Peyer's patch (tissue), 4 donors: Measurements from ENCODE around the gene HOXC6. TPM values are rescaled to one million over a fixed set of nuclear protein-coding genes. Genes with fewer than 3 reads are reported as not detected.

ENCODE experiments used
- DNase-seq, 3 donors: peaks; one replicate each; pipeline ENCODE4 v3.0.0-alpha.2; 2017 to 2019
- H3K27ac ChIP-seq, 4 donors: fragments of 200-600 bp; sonication (generic); one replicate each; pipeline ENCODE4 v1.5.1; 2016 to 2019
- H3K27me3 ChIP-seq, 2 donors: fragments of 200-600 bp; sonication (generic); one replicate each; pipeline ENCODE4 v1.5.1; 2019
- H3K36me3 ChIP-seq, 3 donors: fragments of 200-600 bp; sonication (generic); one replicate each; pipeline ENCODE4 v1.5.1; 2016 to 2019
- H3K4me1 ChIP-seq, 4 donors: fragments of 200-600 bp; sonication (generic); one replicate each; pipeline ENCODE4 v1.5.1; 2016 to 2019
- H3K4me3 ChIP-seq, 4 donors: fragments of 200-600 bp; sonication (generic); 1 replicate in 3 of 4; 2 replicates in 1 of 4; pipeline ENCODE4 v1.5.1; 2016 to 2019; ENCODE audit warnings: mild to moderate bottlenecking in 1 of 4
- H3K9me3 ChIP-seq, 4 donors: fragments of 200-600 bp; sonication (generic); one replicate each; pipeline ENCODE4 v1.5.1; 2016 to 2019; ENCODE audit warnings: mild to moderate bottlenecking in 1 of 4
- CTCF ChIP-seq, 6 experiments: fragments of 450-650 bp in 4 of 6; fragments of 200-600 bp in 2 of 6; sonication (generic) in 1 of 6; IDR thresholded peaks; one replicate each; pipeline ENCODE4 v1.5.1; 2017 to 2019; ENCODE audit warnings: antibody characterized with exemption in 6 of 6, mild to moderate bottlenecking in 3 of 6, moderate library complexity in 1 of 6
- POLR2A ChIP-seq, 2 donors: fragments of 450-650 bp; IDR thresholded peaks; one replicate each; pipeline ENCODE4 v1.5.1; 2017; ENCODE audit warnings: antibody characterized with exemption in 2 of 2, mild to moderate bottlenecking in 2 of 2, moderate library complexity in 2 of 2
- total RNA-seq, 4 donors: library from RNA; depleted of rRNA; stranded (reverse); fragments of >200 nt; gene quantifications; one replicate each; pipeline ENCODE4 v1.1.0, GENCODE V29; 2016

The HOXC6 gene
- total RNA-seq, 4 donors from 2014 or later, result 0.70 to 1.7 (median 1.3) TPM

GRCh38 chr12:54005853-54006558 is 22.2 kb upstream of the HOXC6 start:
- H3K4me3 ChIP-seq, result peak overlapping the region; percentile 13 to 52 (median 46)
- TF ChIP-seq CTCF (IDR thresholded peaks at IDR 0.05) (peak; percentile 93 to 97 (median 94)), POLR2A (IDR thresholded peaks at IDR 0.05) (no peak)
- no peaks in the 10 kb centered on the region for H3K9me3 ChIP-seq
- peak; percentile 90 to 95 (median 91) for DNase-seq
- H3K36me3 ChIP-seq, result no peaks in the 10 kb centered on the region
- peak overlapping the region; percentile 1 to 83 (median 67) for H3K27ac ChIP-seq
- H3K27me3 ChIP-seq, result peaks cover 0 to 39% of the 10 kb centered on the region in 2 donors
- H3K4me1 ChIP-seq, result peaks cover 0 to 20% (median 6%) of the 10 kb centered on the region in 4 donors

GRCh38 chr12:54006559-54007220 is 21.6 kb upstream of the HOXC6 start:
- TF ChIP-seq POLR2A (IDR thresholded peaks at IDR 0.05) (no peak), CTCF (IDR thresholded peaks at IDR 0.05) (no peak)
- peaks cover 0 to 40% of the 10 kb centered on the region in 2 donors for H3K27me3 ChIP-seq
- peak overlapping the region; percentile 13 to 52 (median 46) for H3K4me3 ChIP-seq
- H3K36me3 ChIP-seq, result no peaks in the 10 kb centered on the region
- H3K9me3 ChIP-seq, result no peaks in the 10 kb centered on the region
- H3K4me1 ChIP-seq, result peaks cover 0 to 24% (median 6%) of the 10 kb centered on the region in 4 donors
- H3K27ac ChIP-seq, result peak overlapping the region; percentile 1 to 83 (median 67)
- DNase-seq, result no peak

GRCh38 chr12:54007538-54008259 is 20.5 kb upstream of the HOXC6 start:
- Histone ChIP-seq H3K9me3 (no peaks in the 10 kb centered on the region), H3K4me1 (peaks cover 0 to 28% (median 6%) of the 10 kb centered on the region in 4 donors), H3K36me3 (no peaks in the 10 kb centered on the region), H3K4me3 (no peak overlapping the region), H3K27ac (peak overlapping the region in 3 of 4 donors; percentile 27 to 85 (median 51)), H3K27me3 (peaks cover 0 to 32% of the 10 kb centered on the region in 2 donors)
- no peak for DNase-seq
- TF ChIP-seq POLR2A (IDR thresholded peaks at IDR 0.05), result no peak
- no peak for TF ChIP-seq CTCF (IDR thresholded peaks at IDR 0.05)

GRCh38 chr12:54008260-54008552 is 20.0 kb upstream of the HOXC6 start:
- no peaks in the 10 kb centered on the region for H3K9me3 ChIP-seq
- peak overlapping the region in 1 of 4 donors; percentile 49 for H3K4me3 ChIP-seq
- peak overlapping the region in 3 of 4 donors; percentile 27 to 85 (median 83) for H3K27ac ChIP-seq
- H3K4me1 ChIP-seq, result peaks cover 0 to 28% (median 6%) of the 10 kb centered on the region in 4 donors
- TF ChIP-seq CTCF (IDR thresholded peaks at IDR 0.05), result no peak
- no peak for DNase-seq
- H3K36me3 ChIP-seq, result no peaks in the 10 kb centered on the region
- H3K27me3 ChIP-seq, result peaks cover 0 to 32% of the 10 kb centered on the region in 2 donors

GRCh38 chr12:54009171-54010052 is 18.8 kb upstream of the HOXC6 start:
- no peaks in the 10 kb centered on the region for H3K36me3 ChIP-seq
- peaks cover 0 to 35% of the 10 kb centered on the region in 2 donors for H3K27me3 ChIP-seq
- peak overlapping the region; percentile 22 to 49 (median 38) for H3K4me3 ChIP-seq
- H3K27ac ChIP-seq, result peak overlapping the region; percentile 6 to 85 (median 72)
- TF ChIP-seq POLR2A (IDR thresholded peaks at IDR 0.05), result no peak
- TF ChIP-seq CTCF (IDR thresholded peaks at IDR 0.05), result no peak
- H3K4me1 ChIP-seq, result peaks cover 0 to 28% (median 6%) of the 10 kb centered on the region in 4 donors
- DNase-seq, result no peak
- no peaks in the 10 kb centered on the region for H3K9me3 ChIP-seq
